ENCODE data around the gene ELP2.

- TF ChIP-seq CTCF (IDR thresholded peaks at IDR 0.05) = no peak
- no peak for TF ChIP-seq POLR2A (IDR thresholded peaks at IDR 0.05)
- TF ChIP-seq EP300 (IDR thresholded peaks at IDR 0.05) = no peak
Measured at GRCh38 chr18:36169938-36170337, 40.2 kb downstream of the ELP2 start.
